Activated T-cell treated with anti-CD3 and anti-CD28 coated beads, Interleukin-2, amount 50 U/mL, for 24 hours (primary cell): ENCODE data around the gene CTBP2.
"Not testable (repeated sequence)": the region's sequence is repeated elsewhere in the genome, so short reads cannot be mapped to it uniquely, and the experiment has no call there.

ENCODE experiments used
- DNase-seq: peaks from one replicate; pipeline ENCODE4 v3.0.0-alpha.2; 2020
- H3K27ac Mint-ChIP-seq: 2 replicates; pipeline ENCODE4 v1.8.0; 2020; ENCODE audit warnings: mild to moderate bottlenecking, mixed read lengths
- H3K27me3 Mint-ChIP-seq: 2 replicates; pipeline ENCODE4 v1.8.0; 2020; ENCODE audit warnings: mixed read lengths
- H3K36me3 Mint-ChIP-seq: 2 replicates; pipeline ENCODE4 v1.8.0; 2020; ENCODE audit warnings: low read depth, mixed read lengths
- H3K4me1 Mint-ChIP-seq: 2 replicates; pipeline ENCODE4 v1.8.0; 2020; ENCODE audit warnings: low read depth, mixed read lengths
- H3K4me3 Mint-ChIP-seq: 2 replicates; pipeline ENCODE4 v1.8.0; 2020; ENCODE audit warnings: mild to moderate bottlenecking, moderate library complexity, mixed read lengths
- H3K9me3 Mint-ChIP-seq: 2 replicates; pipeline ENCODE4 v1.8.0; 2020; ENCODE audit warnings: mixed read lengths

Gene CTBP2

DNA sequence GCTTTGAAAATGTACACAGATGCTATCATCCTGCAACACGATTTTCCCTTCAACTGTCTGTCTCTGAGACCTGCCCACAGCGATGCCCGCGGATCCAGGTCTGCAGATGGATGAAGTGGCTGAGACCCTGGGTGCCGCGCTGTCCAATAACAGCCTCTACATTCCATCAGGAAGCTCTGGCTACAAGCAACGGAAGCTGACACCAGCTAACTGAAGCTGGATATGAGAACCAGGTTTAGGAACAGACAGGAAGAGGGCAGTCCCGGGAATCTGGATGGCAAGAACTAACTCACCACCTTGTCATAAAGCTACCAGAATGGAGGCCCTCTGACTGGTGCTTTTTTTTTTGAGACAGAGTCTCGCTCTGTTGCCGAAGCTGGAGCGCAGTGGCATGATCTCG is 32.3 kb upstream of the CTBP2 start:
- H3K9me3 Mint-ChIP-seq, result no peaks in the 10 kb centered on the region
- no peaks in the 10 kb centered on the region for H3K4me1 Mint-ChIP-seq
- peaks cover 6% of the 10 kb centered on the region for H3K27me3 Mint-ChIP-seq
- no peak overlapping the region for H3K27ac Mint-ChIP-seq
- no peak for DNase-seq
- H3K36me3 Mint-ChIP-seq, result no peaks in the 10 kb centered on the region
- no peak overlapping the region for H3K4me3 Mint-ChIP-seq

DNA sequence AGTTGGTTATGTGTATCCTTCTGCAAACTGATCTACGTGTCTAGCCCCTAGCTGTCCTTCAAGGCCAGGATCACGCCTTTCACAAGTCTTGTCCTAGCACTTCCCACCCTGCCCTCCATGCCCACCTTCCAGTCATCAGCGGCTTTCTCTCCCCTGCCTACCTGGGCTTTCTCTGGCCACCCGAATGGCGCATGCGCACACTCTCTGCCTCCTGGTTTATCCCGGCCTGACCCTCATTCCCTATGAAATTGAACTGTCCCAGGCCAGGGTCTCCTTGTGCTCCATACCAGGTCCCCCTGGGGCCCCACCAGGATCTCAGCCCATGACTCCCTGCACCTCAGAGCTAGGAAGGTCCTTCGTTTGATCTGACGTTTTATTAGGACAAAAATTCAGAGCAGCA is 31.6 kb upstream of the CTBP2 start:
- Mint-ChIP-seq H3K27me3 (peaks cover 11% of the 10 kb centered on the region), H3K27ac (no peak overlapping the region), H3K4me1 (no peaks in the 10 kb centered on the region), H3K4me3 (no peak overlapping the region), H3K36me3 (no peaks in the 10 kb centered on the region), H3K9me3 (no peaks in the 10 kb centered on the region)
- DNase-seq, result no peak

DNA sequence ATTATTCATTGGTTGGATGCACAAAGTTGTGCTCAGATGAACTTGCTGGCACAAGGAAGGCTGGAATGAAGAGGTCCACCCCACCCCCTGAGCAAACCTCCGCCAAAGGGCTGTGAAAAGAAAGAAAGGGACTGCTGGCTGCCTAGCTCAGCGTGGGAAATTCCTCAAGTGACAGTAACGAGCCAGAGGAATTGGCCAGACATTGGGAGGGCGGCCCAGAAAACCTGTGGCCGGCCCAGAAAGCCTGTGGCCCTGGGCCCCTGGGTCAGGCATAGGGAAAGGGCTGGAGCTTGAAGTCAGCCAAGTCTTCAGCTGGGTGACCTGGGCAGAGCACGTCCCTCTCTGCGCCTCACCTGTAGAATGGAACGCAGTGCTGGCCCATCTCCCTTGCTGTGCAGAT is 30.6 kb upstream of the CTBP2 start:
- no peaks in the 10 kb centered on the region for H3K36me3 Mint-ChIP-seq
- H3K27me3 Mint-ChIP-seq, result peaks cover 15% of the 10 kb centered on the region
- H3K27ac Mint-ChIP-seq, result no peak overlapping the region
- H3K4me3 Mint-ChIP-seq, result no peak overlapping the region
- no peak for DNase-seq
- no peaks in the 10 kb centered on the region for H3K9me3 Mint-ChIP-seq
- H3K4me1 Mint-ChIP-seq, result no peaks in the 10 kb centered on the region

DNA sequence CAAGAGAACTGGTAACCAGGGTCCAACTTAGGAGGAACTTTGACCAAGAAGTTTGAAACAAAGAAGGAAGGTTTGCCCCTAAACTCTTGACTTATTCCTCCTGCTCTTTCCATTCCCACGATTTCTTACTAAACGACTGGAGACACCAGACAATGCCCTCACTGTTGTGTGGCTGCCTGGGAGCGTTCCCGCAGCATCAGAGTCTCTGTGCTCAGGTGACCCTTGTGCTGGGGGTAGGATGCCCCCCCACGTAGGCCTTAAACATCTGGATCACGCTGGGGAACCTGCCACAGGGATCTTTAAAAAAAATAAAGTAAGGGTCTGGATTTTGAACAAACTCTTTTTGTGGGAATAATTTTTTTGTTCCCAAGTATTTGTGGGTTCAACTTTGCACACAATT is 30.1 kb upstream of the CTBP2 start:
- Mint-ChIP-seq H3K27me3 (peaks cover 21% of the 10 kb centered on the region), H3K9me3 (no peaks in the 10 kb centered on the region), H3K4me3 (no peak overlapping the region), H3K4me1 (no peaks in the 10 kb centered on the region), H3K36me3 (no peaks in the 10 kb centered on the region), H3K27ac (no peak overlapping the region)
- DNase-seq, result no peak

DNA sequence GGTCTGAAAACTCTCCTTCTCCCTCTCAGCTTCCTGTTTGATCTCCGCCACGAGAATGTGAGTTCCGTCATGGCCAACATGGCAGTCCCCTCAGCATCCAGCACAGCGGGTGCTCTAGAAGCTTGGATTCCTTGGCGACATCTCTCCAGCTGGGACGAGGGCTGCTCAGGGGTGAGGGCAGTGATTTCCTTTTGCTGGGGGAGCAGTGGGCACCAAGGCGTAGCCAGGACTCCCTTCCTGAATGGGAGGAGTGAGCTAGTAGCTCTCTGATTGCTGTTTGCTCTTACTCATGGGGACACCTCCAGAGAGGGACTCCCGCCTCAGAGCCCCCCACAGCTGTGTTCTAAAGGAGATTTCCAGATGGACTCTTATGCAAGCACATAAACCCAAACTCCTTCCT is 28.8 kb upstream of the CTBP2 start:
- peaks cover 26% of the 10 kb centered on the region for H3K27me3 Mint-ChIP-seq

DNA sequence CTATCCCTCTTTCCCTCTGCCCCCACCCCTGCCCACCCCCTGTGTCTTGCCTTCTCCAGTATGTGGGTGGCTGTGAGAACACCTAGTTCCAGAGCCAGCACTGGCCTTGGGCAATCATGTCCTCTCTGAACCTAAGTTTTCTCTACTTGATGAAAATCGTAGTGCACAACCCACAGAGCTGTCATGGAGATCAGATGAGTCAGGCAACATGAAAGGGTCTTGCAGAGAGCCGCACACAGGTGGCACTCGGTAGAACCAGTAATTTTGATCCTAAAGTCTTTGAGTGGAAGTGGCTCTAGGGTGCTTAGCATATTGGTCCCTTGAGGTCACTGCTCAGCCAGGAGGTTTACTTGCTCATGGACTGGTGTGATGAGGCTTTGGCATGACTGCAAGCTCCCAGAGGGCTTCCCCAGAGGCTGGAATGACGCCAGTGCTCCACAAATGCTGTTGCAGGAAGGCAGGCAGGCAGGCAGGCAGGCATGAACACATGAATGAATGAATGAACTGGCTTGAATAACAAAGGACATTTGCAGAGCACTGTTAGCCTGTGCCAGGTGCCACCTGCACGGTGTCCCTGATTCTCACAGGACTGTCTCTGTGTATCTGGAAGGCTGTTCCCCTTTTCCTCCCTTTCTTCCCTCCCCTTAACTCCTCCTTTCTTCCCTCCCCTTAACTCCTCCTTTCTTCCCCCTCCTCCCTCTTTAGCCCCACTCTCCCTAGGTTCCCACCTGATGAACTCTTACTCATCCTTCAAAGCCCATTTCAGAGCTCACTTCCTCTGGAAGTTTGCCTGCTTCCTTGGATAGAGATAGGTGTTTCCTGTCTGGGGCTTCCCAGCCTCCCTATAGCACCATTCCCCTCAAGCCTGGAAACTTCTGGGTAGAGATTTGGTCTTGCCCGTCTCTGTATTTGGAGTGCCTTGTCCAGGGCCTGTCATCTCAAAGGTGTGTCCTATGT is 27.2 kb upstream of the CTBP2 start:
- Mint-ChIP-seq H3K27ac (no peak overlapping the region), H3K27me3 (peaks cover 30% of the 10 kb centered on the region)

More for the DNA sequence above, 28.8 kb upstream of the CTBP2 start:
- Mint-ChIP-seq H3K36me3 (no peaks in the 10 kb centered on the region), H3K4me3 (no peak overlapping the region), H3K4me1 (no peaks in the 10 kb centered on the region), H3K9me3 (no peaks in the 10 kb centered on the region), H3K27ac (no peak overlapping the region)
- no peak for DNase-seq

DNA sequence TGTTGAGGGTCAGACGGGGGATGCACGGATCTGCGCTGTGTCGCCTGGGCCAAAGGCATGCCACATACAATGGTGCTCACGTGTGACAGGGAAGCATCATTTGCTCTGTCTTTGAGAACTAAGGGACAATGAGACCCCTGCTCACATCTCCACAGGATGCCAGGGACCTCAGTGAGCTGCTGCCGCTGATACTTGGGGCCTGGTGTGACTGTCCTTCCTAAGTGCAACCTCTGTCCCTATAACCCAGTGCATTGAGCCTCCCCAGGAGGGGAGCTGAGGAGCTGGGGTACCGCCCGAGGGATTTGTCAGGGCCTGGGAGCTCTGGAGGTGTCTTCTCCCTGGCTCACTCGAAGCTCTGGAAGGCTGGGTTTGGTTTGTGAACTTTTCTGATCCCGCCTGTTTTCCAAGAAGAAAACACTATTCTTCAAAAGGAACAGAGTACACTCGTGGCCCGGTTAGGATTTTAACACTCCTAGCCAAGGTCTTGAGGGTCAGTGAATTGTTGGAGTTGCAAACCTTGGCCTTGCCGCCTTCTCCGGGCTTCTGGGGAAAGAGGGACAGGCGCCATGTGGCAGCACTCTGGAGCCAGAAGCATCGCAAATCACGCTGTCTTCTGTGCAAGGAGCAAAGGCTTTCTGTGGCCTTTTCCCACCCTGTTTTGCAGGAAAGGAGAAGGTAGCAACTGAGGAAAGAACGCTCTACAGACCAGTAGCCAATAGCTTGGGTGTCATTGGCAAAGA is 26.2 kb upstream of the CTBP2 start:
- H3K27me3 Mint-ChIP-seq, result peaks cover 33% of the 10 kb centered on the region
- H3K4me1 Mint-ChIP-seq, result no peaks in the 10 kb centered on the region
- H3K4me3 Mint-ChIP-seq, result no peak overlapping the region
- no peak for DNase-seq
- no peak overlapping the region for H3K27ac Mint-ChIP-seq
- no peaks in the 10 kb centered on the region for H3K36me3 Mint-ChIP-seq
- H3K9me3 Mint-ChIP-seq, result no peaks in the 10 kb centered on the region

More for the DNA sequence above, 27.2 kb upstream of the CTBP2 start:
- DNase-seq, result no peak
- Mint-ChIP-seq H3K9me3 (no peaks in the 10 kb centered on the region), H3K4me1 (no peaks in the 10 kb centered on the region), H3K36me3 (no peaks in the 10 kb centered on the region), H3K4me3 (no peak overlapping the region)

DNA sequence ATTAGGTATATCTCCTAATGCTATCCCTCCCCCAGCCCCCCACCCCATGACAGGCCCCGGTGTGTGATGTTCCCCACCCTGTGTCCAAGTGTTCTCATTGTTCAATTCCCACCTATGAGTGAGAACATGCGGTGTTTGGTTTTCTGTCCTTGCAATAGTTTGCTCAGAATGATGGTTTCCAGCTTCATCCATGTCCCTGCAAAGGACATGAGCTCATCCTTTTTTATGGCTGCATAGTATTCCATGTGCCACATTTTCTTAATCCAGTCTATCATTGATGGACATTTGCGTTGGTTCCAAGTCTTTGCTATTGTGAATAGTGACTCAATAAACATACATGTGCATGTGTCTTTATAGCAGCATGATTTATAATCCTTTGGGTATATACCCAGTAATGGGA is 18.7 kb upstream of the CTBP2 start:
- not testable (repeated sequence) for H3K4me1 Mint-ChIP-seq, H3K27ac Mint-ChIP-seq
- H3K27me3 Mint-ChIP-seq, result peaks cover 20% of the 10 kb centered on the region

DNA sequence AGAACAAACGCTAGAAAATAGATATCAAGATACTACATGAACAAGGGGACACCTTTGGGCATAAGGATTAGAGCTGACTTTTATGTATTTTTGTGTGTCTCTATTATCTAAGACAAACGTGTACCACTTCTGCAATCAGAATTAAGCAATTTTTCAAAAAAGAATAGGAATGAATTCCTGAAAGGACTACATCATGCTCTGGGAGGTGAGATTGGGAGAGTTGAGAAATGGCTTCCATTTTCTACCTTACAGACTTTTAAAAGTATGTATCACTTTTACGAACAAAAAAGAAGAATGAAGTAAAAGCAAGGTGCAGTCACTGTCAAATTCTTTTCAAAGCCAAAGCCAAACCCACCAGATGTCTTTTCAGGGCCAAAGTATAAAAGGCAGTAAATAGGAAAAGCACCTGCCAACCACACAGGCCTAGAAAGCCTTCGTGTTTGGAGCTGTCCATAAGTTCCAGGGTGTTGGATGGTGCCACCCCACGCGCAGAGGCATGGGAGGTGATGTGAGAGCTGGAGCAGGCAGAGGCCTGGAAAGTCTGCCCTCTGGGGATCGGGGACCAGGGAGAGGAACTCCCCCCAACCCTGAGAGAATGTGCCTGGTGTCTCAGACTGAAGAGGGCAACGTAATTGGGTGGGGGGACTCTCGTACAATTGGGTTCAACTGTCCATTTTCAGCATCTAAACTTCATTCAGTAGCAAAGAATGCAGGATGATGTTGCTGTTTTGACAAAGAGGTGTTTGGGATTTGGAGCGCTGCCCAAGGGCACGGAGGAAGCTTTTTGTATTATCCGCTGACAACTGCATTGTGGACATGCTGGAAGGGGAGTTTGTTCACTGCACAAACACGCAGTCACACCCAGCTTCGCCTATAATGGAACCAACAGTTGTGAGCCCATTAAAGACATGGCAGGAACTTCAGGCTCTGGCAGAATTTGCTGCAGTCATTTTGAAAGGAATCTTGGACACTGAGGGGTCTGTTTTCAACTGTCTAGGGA is 17.6 kb upstream of the CTBP2 start:
- Mint-ChIP-seq H3K27me3 (peaks cover 22% of the 10 kb centered on the region), H3K4me3 (no peak overlapping the region), H3K27ac (no peak overlapping the region), H3K9me3 (peaks cover 3% of the 10 kb centered on the region), H3K36me3 (no peaks in the 10 kb centered on the region), H3K4me1 (no peaks in the 10 kb centered on the region)
- DNase-seq, result no peak

More for the DNA sequence above, 18.7 kb upstream of the CTBP2 start:
- not testable (repeated sequence) for DNase-seq, H3K4me3 Mint-ChIP-seq, H3K36me3 Mint-ChIP-seq, H3K9me3 Mint-ChIP-seq

DNA sequence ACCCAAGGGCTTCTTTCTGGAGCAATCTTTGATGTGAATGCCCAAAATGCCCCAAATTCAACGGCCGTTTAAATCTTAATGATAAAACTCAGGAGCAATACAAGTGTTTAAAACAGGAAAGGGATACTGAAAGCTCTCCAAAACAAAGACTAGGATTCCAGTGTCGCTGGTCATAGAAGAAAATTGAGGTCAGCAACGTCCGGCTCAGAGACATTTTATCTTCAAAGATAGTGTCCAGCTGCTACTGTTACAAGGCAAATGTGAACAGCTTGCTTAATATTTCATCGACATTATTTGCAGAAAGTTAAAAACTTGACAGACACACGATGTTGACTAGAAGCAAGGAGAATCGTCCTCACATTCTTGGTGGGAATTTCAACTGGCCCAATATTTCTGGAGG is 15.4 kb upstream of the CTBP2 start:
- H3K4me1 Mint-ChIP-seq, result no peaks in the 10 kb centered on the region
- no peak overlapping the region for H3K27ac Mint-ChIP-seq
- no peak for DNase-seq
- H3K9me3 Mint-ChIP-seq, result peaks cover 3% of the 10 kb centered on the region
- H3K4me3 Mint-ChIP-seq, result no peak overlapping the region
- H3K27me3 Mint-ChIP-seq, result peaks cover 12% of the 10 kb centered on the region
- H3K36me3 Mint-ChIP-seq, result no peaks in the 10 kb centered on the region

DNA sequence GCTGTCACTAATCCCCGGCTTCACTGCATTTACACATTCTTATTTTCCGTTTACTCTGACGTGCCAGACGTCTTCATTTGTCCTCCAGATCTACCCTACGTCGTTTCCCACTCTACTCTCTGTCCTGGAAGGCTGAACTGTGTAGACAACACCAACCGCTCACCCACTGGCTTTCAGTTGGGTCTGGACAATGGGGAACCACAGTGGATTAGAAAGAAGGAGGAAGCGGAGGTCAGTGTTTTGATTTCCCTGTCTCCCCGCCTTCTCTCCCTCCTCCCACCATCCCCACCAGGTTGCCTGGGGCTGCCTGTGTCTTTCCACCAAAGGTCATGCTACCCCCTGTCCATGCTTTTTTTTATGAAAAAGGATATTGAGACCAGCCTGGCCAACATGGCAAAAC is 14.0 kb upstream of the CTBP2 start:
- Mint-ChIP-seq H3K9me3 (no peaks in the 10 kb centered on the region), H3K27me3 (peaks cover 23% of the 10 kb centered on the region), H3K4me3 (no peak overlapping the region), H3K27ac (no peak overlapping the region), H3K36me3 (no peaks in the 10 kb centered on the region), H3K4me1 (no peaks in the 10 kb centered on the region)
- no peak for DNase-seq

DNA sequence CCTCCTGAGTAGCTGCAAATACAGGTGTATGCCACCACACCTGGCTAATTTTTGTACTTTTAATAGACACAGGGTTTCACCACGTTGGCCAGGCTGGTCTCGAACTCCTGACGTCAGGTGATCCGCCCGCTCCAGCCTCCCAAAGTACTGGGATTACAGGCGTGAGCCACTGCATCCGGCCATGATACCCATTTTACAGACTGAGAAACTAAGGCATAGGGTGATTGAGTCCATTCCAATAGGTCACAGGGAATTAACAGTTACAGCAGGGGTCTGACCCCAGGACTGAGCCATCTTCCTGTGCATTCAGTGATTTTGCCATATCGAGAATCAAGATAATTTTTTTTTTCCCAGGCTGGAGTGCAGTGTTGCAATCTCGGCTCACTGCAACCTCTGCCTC is 12.3 kb upstream of the CTBP2 start:
- Mint-ChIP-seq H3K36me3 (no peaks in the 10 kb centered on the region), H3K27ac (no peak overlapping the region), H3K27me3 (peaks cover 23% of the 10 kb centered on the region), H3K4me1 (no peaks in the 10 kb centered on the region), H3K4me3 (no peak overlapping the region), H3K9me3 (no peaks in the 10 kb centered on the region)
- DNase-seq, result no peak

DNA sequence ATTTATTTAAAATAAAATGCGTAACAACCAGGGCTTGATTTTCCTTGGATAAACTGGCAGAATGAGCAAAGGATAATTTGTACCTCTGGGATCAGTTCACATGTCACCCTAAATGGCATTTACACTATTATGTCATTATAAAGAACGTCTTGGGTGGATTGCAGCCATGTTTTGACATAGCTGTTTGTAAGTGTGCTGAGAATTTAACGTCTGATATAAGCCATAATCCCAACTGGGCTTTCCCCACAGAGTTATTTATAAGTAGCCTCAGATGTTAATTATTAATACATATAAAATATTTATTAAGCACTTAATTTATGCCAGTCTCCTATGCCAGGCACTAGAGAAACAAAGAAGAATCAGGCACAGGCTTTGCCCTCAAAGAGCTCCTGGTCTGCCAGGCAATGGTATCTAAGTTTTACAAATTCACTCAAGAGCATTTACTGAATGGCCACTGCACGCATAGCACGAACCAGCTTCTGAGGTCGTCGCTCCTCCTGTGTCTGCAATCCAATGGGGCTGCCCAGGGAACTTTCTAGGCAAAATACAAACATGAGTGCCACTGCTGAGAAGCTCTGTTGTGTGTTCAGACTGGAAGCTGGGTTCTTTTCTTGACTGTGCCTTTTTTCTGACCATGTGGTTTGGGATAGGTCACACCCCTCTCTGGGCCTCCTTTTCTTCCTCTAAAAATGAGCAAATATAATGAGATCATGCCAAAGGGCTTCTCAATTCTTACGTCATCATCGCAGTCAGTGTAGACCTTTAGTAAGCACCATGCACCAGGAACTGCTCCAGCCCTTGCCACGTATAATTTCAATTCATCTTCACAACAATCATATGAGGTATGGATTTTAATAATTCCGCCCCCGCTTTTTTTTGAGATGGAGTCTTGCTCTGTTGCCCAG is 11.3 kb upstream of the CTBP2 start:
- H3K4me3 Mint-ChIP-seq, result no peak overlapping the region
- DNase-seq, result no peak
- no peaks in the 10 kb centered on the region for H3K36me3 Mint-ChIP-seq
- no peaks in the 10 kb centered on the region for H3K4me1 Mint-ChIP-seq
- H3K9me3 Mint-ChIP-seq, result no peaks in the 10 kb centered on the region
- H3K27me3 Mint-ChIP-seq, result peaks cover 23% of the 10 kb centered on the region
- no peak overlapping the region for H3K27ac Mint-ChIP-seq
